ENCODE measurements around the gene ZDHHC21.
A peak's percentile ranks its signal among the peaks of the same experiment; 100 is the strongest.

GRCh38 chr9:14652729-14653377 is 40.4 kb downstream of the ZDHHC21 start:
- 0 out of 3 replicates have a peak, but pooled peaks have one; percentile 21 for TF ChIP-seq CTCF (IDR thresholded peaks at IDR 0.05)
- TF ChIP-seq PBX3 (IDR thresholded peaks at IDR 0.05): no peak
- TF ChIP-seq MAFK (IDR thresholded peaks at IDR 0.05; ENCODE audit: partially characterized antibody): peak; percentile 2
- no peak for TF ChIP-seq POLR2A (IDR thresholded peaks at IDR 0.05; ENCODE audit: low read length)
- TF ChIP-seq ZSCAN20 (CRISPR knock-in tag; IDR thresholded peaks at IDR 0.05): no peak
- peak in 1 of 2 experiments; percentile 50; a peak in 2 of 5 replicates for TF ChIP-seq RAD21 (conservative IDR thresholded peaks at IDR 0.05 in 1 of 2, IDR thresholded peaks at IDR 0.05 in 1 of 2)
- TF ChIP-seq RFX5 (IDR thresholded peaks at IDR 0.05): no peak
- no peak for TF ChIP-seq SMC3 (IDR thresholded peaks at IDR 0.05)
- TF ChIP-seq MYC (IDR thresholded peaks at IDR 0.05; ENCODE audit: borderline replicate concordance, low read length): no peak
- no peak for TF ChIP-seq BHLHE40 (IDR thresholded peaks at IDR 0.05; ENCODE audit: low read depth, low read length)
- no peak for TF ChIP-seq ZC3H11A (IDR thresholded peaks at IDR 0.05)
- no peak for TF ChIP-seq E2F6 (IDR thresholded peaks at IDR 0.05; ENCODE audit: borderline replicate concordance, low read depth)

Data from A549 (cell line).